GM12878 (cell line): ENCODE results near the gene SLC37A1. TPM values are rescaled to one million over a fixed set of nuclear protein-coding genes. Genes with fewer than 3 reads are reported as not detected.

ENCODE experiments used
- ATAC-seq: fragments of 200-7000 bp; cut with Tn5 transposase; 3 replicates; pipeline ENCODE4 v1.9.1; 2020; ENCODE audit warnings: mild to moderate bottlenecking, moderate library complexity
- BruUV-seq: library from RNA; stranded (reverse); fragments of 400-500 nt; replicated peaks from 2 replicates; lab custom pipeline; 2021; lab: Mats Ljungman, UMichigan
- CTCF ChIA-PET: fragments of 300-600 bp; sonication (Branson Sonifier 250); formaldehyde crosslinking; extraction: SDS; loops from one replicate; lab custom pipeline; 2021; ENCODE audit warnings: inconsistent platforms; lab: Yijun Ruan, JAX
- POLR2A ChIA-PET: fragments of 350-600 bp; formaldehyde crosslinking; extraction: SDS; loops from one replicate; lab custom pipeline; 2021; ENCODE audit warnings: inconsistent platforms; lab: Charles Lee
- RAD21 ChIA-PET: fragments of 300-600 bp; sonication (Branson Sonifier 250); formaldehyde crosslinking; loops from one replicate; lab custom pipeline; 2023; ENCODE audit warnings: antibody characterized with exemption; ENCODE audit not compliant: unreplicated experiment; lab: Charles Lee
- SMC1A ChIA-PET: fragments of 300-600 bp; sonication (Branson Sonifier 250); formaldehyde crosslinking; loops from one replicate; lab custom pipeline; 2023; ENCODE audit not compliant: unreplicated experiment, uncharacterized antibody; lab: Charles Lee
- DNase-seq: peaks from one replicate; pipeline ENCODE4 v3.0.0-alpha.2; 2011; ENCODE audit warnings: low read depth, low spot score
- FAIRE-seq: peaks from 3 replicates; lab custom pipeline; 2011; peaks lifted over from hg19 to GRCh38; lab: Jason Lieb, UNC
- H2AFZ ChIP-seq: 2 replicates; pipeline ENCODE4 v1.6.0; 2011; ENCODE audit warnings: low read depth, low read length, control low read depth; ENCODE audit not compliant: control insufficient read depth
- H3K27ac ChIP-seq: 2 replicates; pipeline ENCODE4 v1.5.1; 2011; ENCODE audit warnings: control low read depth; ENCODE audit not compliant: control insufficient read depth, insufficient read depth
- H3K27me3 ChIP-seq, 2 experiments: replicated peaks in 1 of 2; 2 replicates each; pipeline versions ENCODE4 v1.6.0 to v1.6.1; 2011; ENCODE audit warnings: low read length in 1 of 2; ENCODE audit not compliant: control insufficient read depth in 2 of 2, insufficient read depth in 2 of 2
- H3K36me3 ChIP-seq, 2 experiments: 2 replicates each; pipeline ENCODE4 v1.5.1; 2011; ENCODE audit warnings: low read length in 1 of 2; ENCODE audit not compliant: control insufficient read depth in 2 of 2, insufficient read depth in 2 of 2
- H3K4me1 ChIP-seq: 2 replicates; pipeline ENCODE4 v1.6.1; 2011; ENCODE audit warnings: mild to moderate bottlenecking, low read length, moderate library complexity, mixed read lengths; ENCODE audit not compliant: control insufficient read depth, insufficient read depth
- H3K4me2 ChIP-seq: 2 replicates; pipeline ENCODE4 v1.6.0; 2011; ENCODE audit warnings: control low read depth; ENCODE audit not compliant: control insufficient read depth, insufficient read depth
- H3K4me3 ChIP-seq: fragments of 200-600 bp; sonication (generic); 2 replicates; pipeline ENCODE4 v1.5.1; 2016
- H3K79me2 ChIP-seq: 2 replicates; pipeline ENCODE4 v1.6.0; 2011; ENCODE audit warnings: low read length; ENCODE audit not compliant: control insufficient read depth, insufficient read depth
- H3K9ac ChIP-seq: 2 replicates; pipeline ENCODE4 v1.8.0; 2011; ENCODE audit warnings: low read length, control low read depth, mixed read lengths; ENCODE audit not compliant: control insufficient read depth, insufficient read depth
- H3K9me3 ChIP-seq: replicated peaks from 3 replicates; pipeline ENCODE4 v1.5.1; 2011; ENCODE audit warnings: mild to moderate bottlenecking, low read length; ENCODE audit not compliant: control insufficient read depth, insufficient read depth
- H4K20me1 ChIP-seq: 2 replicates; pipeline ENCODE4 v1.6.0; 2011; ENCODE audit not compliant: control insufficient read depth, insufficient read depth
- ASH2L ChIP-seq: fragments of 300-600, 200-600 bp; sonication (generic); IDR thresholded peaks from 2 replicates; pipeline ENCODE4 v1.6.1; 2017; ENCODE audit warnings: low read depth, mild to moderate bottlenecking, borderline replicate concordance
- BCLAF1 ChIP-seq: fragments of 450-650 bp; IDR thresholded peaks from 2 replicates; pipeline ENCODE4 v1.6.1; 2017; ENCODE audit warnings: antibody characterized with exemption, mild to moderate bottlenecking, moderate library complexity
- CEBPB ChIP-seq, 2 experiments: fragments of 150-350 bp in 1 of 2; IDR thresholded peaks; 2 replicates each; pipeline ENCODE4 v1.6.1; 2012 to 2014; ENCODE audit warnings: low read depth in 2 of 2, low read length in 2 of 2, borderline replicate concordance in 1 of 2, inconsistent platforms in 1 of 2
- EZH2 ChIP-seq: IDR thresholded peaks from 2 replicates; pipeline ENCODE4 v1.6.1; 2012; ENCODE audit warnings: low read depth, mild to moderate bottlenecking, control low read depth, inconsistent platforms, low read length, borderline replicate concordance; ENCODE audit not compliant: control insufficient read depth
- GATAD2B ChIP-seq: fragments of 450-650 bp; conservative IDR thresholded peaks from 2 replicates; pipeline ENCODE4 v1.6.1; 2017; ENCODE audit warnings: low read depth, mild to moderate bottlenecking, moderate library complexity
- HDGF ChIP-seq: fragments of 450-650 bp; IDR thresholded peaks from 2 replicates; pipeline ENCODE4 v1.6.1; 2016; ENCODE audit warnings: antibody characterized with exemption
- MXI1 ChIP-seq: fragments of 150-350 bp; IDR thresholded peaks from 2 replicates; pipeline ENCODE4 v1.6.1; 2011; ENCODE audit warnings: low read depth, mild to moderate bottlenecking, inconsistent platforms, low read length, improper control_type of control experiment
- PAX8 ChIP-seq: fragments of 450-650 bp; IDR thresholded peaks from 2 replicates; pipeline ENCODE4 v1.6.1; 2017; ENCODE audit warnings: mild to moderate bottlenecking, moderate library complexity
- POLR2AphosphoS5 ChIP-seq: IDR thresholded peaks from 2 replicates; pipeline ENCODE4 v1.6.1; 2011; ENCODE audit warnings: mild to moderate bottlenecking, low read length, inconsistent platforms
- POU2F2 ChIP-seq: IDR thresholded peaks from 3 replicates; pipeline ENCODE4 v1.6.1; 2011; ENCODE audit warnings: low read depth, mild to moderate bottlenecking, low read length, borderline replicate concordance
- RAD51 ChIP-seq: fragments of 450-650 bp; IDR thresholded peaks from 2 replicates; pipeline ENCODE4 v1.6.1; 2016; ENCODE audit warnings: moderate library complexity, mild to moderate bottlenecking, inconsistent platforms
- RELA ChIP-seq: fragments of 450-650 bp; IDR thresholded peaks from 2 replicates; pipeline ENCODE4 v1.8.0; 2014; ENCODE audit warnings: borderline replicate concordance; ENCODE audit not compliant: partially characterized antibody
- SIN3A ChIP-seq: IDR thresholded peaks from 2 replicates; pipeline ENCODE4 v1.6.1; 2012; ENCODE audit warnings: low read depth, low read length, improper control_type of control experiment
- SMARCA5 ChIP-seq: fragments of 450-650 bp; IDR thresholded peaks from 2 replicates; pipeline ENCODE4 v1.6.1; 2017; ENCODE audit warnings: mild to moderate bottlenecking
- SP1 ChIP-seq: IDR thresholded peaks from one replicate; pipeline ENCODE4 v1.6.1; 2011; ENCODE audit warnings: low read depth, low read length
- ZBTB40 ChIP-seq: fragments of 450-650 bp; IDR thresholded peaks from 2 replicates; pipeline ENCODE4 v1.6.1; 2016; ENCODE audit warnings: mild to moderate bottlenecking, moderate library complexity, borderline replicate concordance
- ZNF622 ChIP-seq: fragments of 450-650 bp; IDR thresholded peaks from 2 replicates; pipeline ENCODE4 v1.6.1; 2017; ENCODE audit warnings: mild to moderate bottlenecking, inconsistent platforms
- WGBS: methylation state at CpG from one replicate; pipeline ENCODE4 v1.1.6; 2016; ENCODE audit warnings: low lambda C conversion rate; ENCODE audit not compliant: insufficient replicate concordance, insufficient coverage; ENCODE audit errors: missing lambda C conversion rate; 5-methylcytosine and 5-hydroxymethylcytosine counted together
- in situ Hi-C: fragments of 300-500 bp; cut with MboI; formaldehyde crosslinking; loops from 9 replicates; pipeline ENCODE4 v1.14.3; 2018; ENCODE audit warnings: mixed read lengths
- intact Hi-C: fragments of 100-400 bp; cut with micrococcal nuclease; formaldehyde crosslinking; loops from one replicate; pipeline ENCODE4 v1.14.2; 2022; ENCODE audit not compliant: unreplicated experiment
- polyA plus RNA-seq, 11 experiments: library from polyadenylated mRNA; depleted of rRNA in 4 of 11; unstranded in 6 of 11; stranded (reverse) in 5 of 11; fragments of >200 nt; fragmentation: Nextera tagmentation in 4 of 11; fragmentation: Illumina TruSeq in 1 of 11; extraction: Ambion mirVana in 4 of 11; extraction: Trizol in 1 of 11; gene quantifications; 1 replicate in 1 of 11; 2 replicates in 10 of 11; pipeline versions ENCODE4 v1.2.1 to v1.2.3, GENCODE V29; 2011 to 2016; ENCODE audit warnings: inconsistent platforms in 2 of 11, missing spikeins in 2 of 11, low read depth in 1 of 11
- total RNA-seq, 4 experiments: library from RNA; depleted of rRNA in 3 of 4; stranded (reverse); fragments of >200 nt in 3 of 4; fragmentation: Illumina TruSeq in 1 of 4; extraction: Trizol in 1 of 4; gene quantifications; 2 replicates each; pipeline versions ENCODE4 v1.2.1 to v1.2.3, GENCODE V29; 2013 to 2021

SLC37A1 gene
- total and polyA plus RNA-seq, 10 of the 15 experiments (the other 5 are each of a cell fraction or from before 2014, with no cell fraction given), result 1.1 to 35.5 (median 24.4) TPM

- peak; percentile 81 for DNase-seq
- RAD21 ChIA-PET, result interaction anchor here (0.8 to 6.6 kb wide), 43 partner anchors 10 to 390 kb away, joined by 3 to 146 read pairs (median 8); partner anchors contain the start of genes RSPH1 and SLC37A1
- in situ Hi-C loops (loop anchor here (5.0 kb wide), 3 partner anchors 228 to 388 kb away; no protein-coding TSS in a partner anchor), intact Hi-C loops (loop anchor here (1.0 to 5.0 kb wide), 3 partner anchors 11 to 391 kb away; no protein-coding TSS in a partner anchor)
- CTCF ChIA-PET, result interaction anchor here (0.6 to 7.6 kb wide), 30 partner anchors 10 to 1186 kb away, joined by 3 to 168 read pairs (median 6); partner anchors contain the start of gene SLC37A1
- 20% methylated on average over 17 of the region's 17 CpGs for WGBS
- H3K4me1 ChIP-seq, result peaks cover 61% of the 10 kb centered on the region
- no peak overlapping the region for H3K9ac ChIP-seq
- H4K20me1 ChIP-seq, result no peaks in the 10 kb centered on the region
- peak overlapping the region; percentile 38 for H3K4me2 ChIP-seq
- H3K27ac ChIP-seq, result peak overlapping the region; percentile 76
- H3K27me3 ChIP-seq, result no peaks in the 10 kb centered on the region
- H3K4me3 ChIP-seq, result peak overlapping the region; percentile 2; the same call in 1 of the 2 replicates
- no peak overlapping the region for H2AFZ ChIP-seq
- no TSS peak for BruUV-seq
- SMC1A ChIA-PET, result interaction anchor here (0.8 to 9.1 kb wide), 38 partner anchors 12 to 719 kb away, joined by 3 to 268 read pairs (median 6); partner anchors contain the start of genes RSPH1 and SLC37A1
- H3K79me2 ChIP-seq, result peaks cover 19% of the 10 kb centered on the region
- POLR2A ChIA-PET, result interaction anchor here (0.9 to 6.0 kb wide), 14 partner anchors 10 to 383 kb away, joined by 3 to 71 read pairs (median 6); partner anchors contain the start of gene SLC37A1
- peak; percentile 61 for FAIRE-seq
- H3K9me3 ChIP-seq, result no peaks in the 10 kb centered on the region
- peaks cover 14 to 18% of the 10 kb centered on the region in 2 experiments for H3K36me3 ChIP-seq
- peak; percentile 82 for ATAC-seq
- no peak for TF ChIP-seq POLR2AphosphoS5
- no peak for TF ChIP-seq BCLAF1
- no peak for TF ChIP-seq RAD51
- no peak for TF ChIP-seq ZBTB40
- TF ChIP-seq CEBPB (IDR thresholded peaks at IDR 0.05; ENCODE audit: borderline replicate concordance in 1 of 2, low read depth in 2 of 2, low read length in 2 of 2), result 0 out of 4 replicates have a peak, but pooled peaks of 1 of the 2 experiments have one; percentile 3
- TF ChIP-seq SIN3A, result no peak
- peak; percentile 79 for TF ChIP-seq RELA
- TF ChIP-seq ZNF622, result no peak
- 0 out of 2 replicates have a peak, but pooled peaks have one; percentile 16 for TF ChIP-seq GATAD2B
- peak; percentile 94 for TF ChIP-seq PAX8
- no peak for TF ChIP-seq MXI1
- TF ChIP-seq ASH2L, result no peak
- peak; percentile 99 for TF ChIP-seq SMARCA5
- TF ChIP-seq EZH2, result no peak
- TF ChIP-seq SP1, result peak; percentile 37
- peak; percentile 32; the same call in 1 of the 3 replicates for TF ChIP-seq POU2F2
- no peak for TF ChIP-seq HDGF
Measured at GRCh38 chr21:42535602-42536171, 22.0 kb downstream of the SLC37A1 start.
